Right atrium auricular region (tissue), 2 donors: Measurements from ENCODE around the gene TNF. TPM values are rescaled to one million over a fixed set of nuclear protein-coding genes. Genes with fewer than 3 reads are reported as not detected.
A peak's percentile ranks its signal among the peaks of the same experiment; 100 is the strongest.

Experiments used
- DNase-seq: peaks from one replicate; pipeline ENCODE4 v3.0.0-alpha.2; 2019; ENCODE audit warnings: low spot score
- H3K27ac ChIP-seq, 2 donors: fragments of 200-600 bp; sonication (generic); 1 replicate in 1 of 2; 2 replicates in 1 of 2; pipeline ENCODE4 v1.5.1; 2016 to 2019
- H3K27me3 ChIP-seq, 2 donors: fragments of 200-600 bp; sonication (generic); one replicate each; pipeline versions ENCODE4 v1.5.1 to v1.6.0; 2017 to 2019
- H3K36me3 ChIP-seq: fragments of 200-600 bp; sonication (generic); one replicate; pipeline ENCODE4 v1.5.1; 2016
- H3K4me1 ChIP-seq, 2 donors: fragments of 200-600 bp; sonication (generic); one replicate each; pipeline versions ENCODE4 v1.5.1 to v1.6.0; 2017 to 2019
- H3K4me3 ChIP-seq, 2 donors: fragments of 200-600 bp; sonication (generic); 1 replicate in 1 of 2; 2 replicates in 1 of 2; pipeline ENCODE4 v1.5.1; 2017 to 2019; ENCODE audit warnings: mild to moderate bottlenecking in 1 of 2, moderate library complexity in 1 of 2
- H3K9me3 ChIP-seq, 2 donors: fragments of 200-600 bp; sonication (generic); one replicate each; pipeline ENCODE4 v1.5.1; 2019
- CTCF ChIP-seq, 2 donors: fragments of 200-600 bp; sonication (generic); IDR thresholded peaks; one replicate each; pipeline ENCODE4 v1.5.1; 2019; ENCODE audit warnings: antibody characterized with exemption in 2 of 2
- total RNA-seq, 2 donors: library from RNA; depleted of rRNA; stranded (reverse); fragments of >200 nt; gene quantifications; one replicate each; pipeline ENCODE4 v1.1.0, GENCODE V29; 2016

Gene TNF
- total RNA-seq, 2 donors from 2014 or later = 0.51 TPM; not detected in 1

- no peak within 1 kb of the TSS for H3K4me3 ChIP-seq
- no peak for TF ChIP-seq CTCF (IDR thresholded peaks at IDR 0.05)
- H3K36me3 ChIP-seq = no peaks in the 10 kb centered on the region
- no peaks in the 10 kb centered on the region for H3K4me1 ChIP-seq
- H3K9me3 ChIP-seq = no peaks in the 10 kb centered on the region
- DNase-seq = no peak
- no peak within 1 kb of the TSS for H3K27ac ChIP-seq
- no peaks in the 10 kb centered on the region for H3K27me3 ChIP-seq
Observed at GRCh38 chr6:31572041-31572911, 3.1 kb upstream of the TNF start, which contains the start of gene LTA. Gene LTA, plus strand, starts transcription at chr6:31572289. Its CDS starts 454 bp downstream, at chr6:31572743.

DNA sequence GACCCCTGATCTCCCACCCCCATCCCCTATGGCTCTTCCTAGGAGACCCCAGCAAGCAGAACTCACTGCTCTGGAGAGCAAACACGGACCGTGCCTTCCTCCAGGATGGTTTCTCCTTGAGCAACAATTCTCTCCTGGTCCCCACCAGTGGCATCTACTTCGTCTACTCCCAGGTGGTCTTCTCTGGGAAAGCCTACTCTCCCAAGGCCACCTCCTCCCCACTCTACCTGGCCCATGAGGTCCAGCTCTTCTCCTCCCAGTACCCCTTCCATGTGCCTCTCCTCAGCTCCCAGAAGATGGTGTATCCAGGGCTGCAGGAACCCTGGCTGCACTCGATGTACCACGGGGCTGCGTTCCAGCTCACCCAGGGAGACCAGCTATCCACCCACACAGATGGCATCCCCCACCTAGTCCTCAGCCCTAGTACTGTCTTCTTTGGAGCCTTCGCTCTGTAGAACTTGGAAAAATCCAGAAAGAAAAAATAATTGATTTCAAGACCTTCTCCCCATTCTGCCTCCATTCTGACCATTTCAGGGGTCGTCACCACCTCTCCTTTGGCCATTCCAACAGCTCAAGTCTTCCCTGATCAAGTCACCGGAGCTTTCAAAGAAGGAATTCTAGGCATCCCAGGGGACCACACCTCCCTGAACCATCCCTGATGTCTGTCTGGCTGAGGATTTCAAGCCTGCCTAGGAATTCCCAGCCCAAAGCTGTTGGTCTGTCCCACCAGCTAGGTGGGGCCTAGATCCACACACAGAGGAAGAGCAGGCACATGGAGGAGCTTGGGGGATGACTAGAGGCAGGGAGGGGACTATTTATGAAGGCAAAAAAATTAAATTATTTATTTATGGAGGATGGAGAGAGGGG lies 1.9 kb upstream of the TNF start:
- TF ChIP-seq CTCF (IDR thresholded peaks at IDR 0.05) = no peak
- Histone ChIP-seq H3K27ac (no peak overlapping the region), H3K27me3 (no peaks in the 10 kb centered on the region), H3K9me3 (no peaks in the 10 kb centered on the region), H3K4me3 (no peak overlapping the region), H3K4me1 (no peaks in the 10 kb centered on the region), H3K36me3 (no peaks in the 10 kb centered on the region)
- no peak for DNase-seq

DNA sequence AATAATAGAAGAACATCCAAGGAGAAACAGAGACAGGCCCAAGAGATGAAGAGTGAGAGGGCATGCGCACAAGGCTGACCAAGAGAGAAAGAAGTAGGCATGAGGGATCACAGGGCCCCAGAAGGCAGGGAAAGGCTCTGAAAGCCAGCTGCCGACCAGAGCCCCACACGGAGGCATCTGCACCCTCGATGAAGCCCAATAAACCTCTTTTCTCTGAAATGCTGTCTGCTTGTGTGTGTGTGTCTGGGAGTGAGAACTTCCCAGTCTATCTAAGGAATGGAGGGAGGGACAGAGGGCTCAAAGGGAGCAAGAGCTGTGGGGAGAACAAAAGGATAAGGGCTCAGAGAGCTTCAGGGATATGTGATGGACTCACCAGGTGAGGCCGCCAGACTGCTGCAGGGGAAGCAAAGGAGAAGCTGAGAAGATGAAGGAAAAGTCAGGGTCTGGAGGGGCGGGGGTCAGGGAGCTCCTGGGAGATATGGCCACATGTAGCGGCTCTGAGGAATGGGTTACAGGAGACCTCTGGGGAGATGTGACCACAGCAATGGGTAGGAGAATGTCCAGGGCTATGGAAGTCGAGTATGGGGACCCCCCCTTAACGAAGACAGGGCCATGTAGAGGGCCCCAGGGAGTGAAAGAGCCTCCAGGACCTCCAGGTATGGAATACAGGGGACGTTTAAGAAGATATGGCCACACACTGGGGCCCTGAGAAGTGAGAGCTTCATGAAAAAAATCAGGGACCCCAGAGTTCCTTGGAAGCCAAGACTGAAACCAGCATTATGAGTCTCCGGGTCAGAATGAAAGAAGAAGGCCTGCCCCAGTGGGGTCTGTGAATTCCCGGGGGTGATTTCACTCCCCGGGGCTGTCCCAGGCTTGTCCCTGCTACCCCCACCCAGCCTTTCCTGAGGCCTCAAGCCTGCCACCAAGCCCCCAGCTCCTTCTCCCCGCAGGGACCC lies 981 bp upstream of the TNF start:
- no peak overlapping the region for H3K4me3 ChIP-seq
- TF ChIP-seq CTCF (IDR thresholded peaks at IDR 0.05) = no peak
- no peaks in the 10 kb centered on the region for H3K4me1 ChIP-seq
- H3K36me3 ChIP-seq = no peaks in the 10 kb centered on the region
- H3K9me3 ChIP-seq = no peaks in the 10 kb centered on the region
- peak overlapping the region in 1 of 2 donors; percentile 35 for H3K27ac ChIP-seq
- H3K27me3 ChIP-seq = no peaks in the 10 kb centered on the region
- DNase-seq = no peak

GRCh38 chr6:31575952-31576685 lies 754 bp downstream of the TNF start:
- Histone ChIP-seq H3K27ac (peak overlapping the region; percentile 35 to 39), H3K36me3 (no peaks in the 10 kb centered on the region), H3K27me3 (no peaks in the 10 kb centered on the region), H3K4me3 (peak overlapping the region; percentile 25 to 42), H3K9me3 (no peaks in the 10 kb centered on the region), H3K4me1 (peaks cover 0 to 5% of the 10 kb centered on the region in 2 donors)
- no peak for DNase-seq
- no peak for TF ChIP-seq CTCF (IDR thresholded peaks at IDR 0.05)
